ENCODE measurements around the gene CLNS1A.
A peak's percentile ranks its signal among the peaks of the same experiment; 100 is the strongest.
"Not testable (repeated sequence)": the region's sequence is repeated elsewhere in the genome, so short reads cannot be mapped to it uniquely, and the experiment has no call there.

The CLNS1A gene

DNA sequence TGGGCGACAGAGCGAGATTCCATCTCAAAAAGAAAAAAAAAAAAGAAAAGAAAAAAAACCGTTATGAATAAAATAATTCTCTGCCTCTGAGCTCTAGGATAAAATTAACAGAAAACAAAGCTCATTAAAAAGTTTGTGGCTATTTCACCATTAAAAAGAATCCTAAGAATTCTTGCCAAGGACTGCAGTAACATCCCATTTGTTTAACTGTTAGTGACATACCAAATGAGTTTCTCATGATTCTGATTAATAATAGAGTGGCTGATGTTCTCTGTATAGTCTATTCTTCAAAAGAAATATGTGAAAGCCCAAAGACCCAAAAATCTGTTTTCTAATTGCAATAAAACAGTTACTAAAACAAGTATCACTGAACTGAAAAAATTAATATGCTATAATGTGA lies 19.7 kb downstream of the CLNS1A start:
- no peak for DNase-seq

DNA sequence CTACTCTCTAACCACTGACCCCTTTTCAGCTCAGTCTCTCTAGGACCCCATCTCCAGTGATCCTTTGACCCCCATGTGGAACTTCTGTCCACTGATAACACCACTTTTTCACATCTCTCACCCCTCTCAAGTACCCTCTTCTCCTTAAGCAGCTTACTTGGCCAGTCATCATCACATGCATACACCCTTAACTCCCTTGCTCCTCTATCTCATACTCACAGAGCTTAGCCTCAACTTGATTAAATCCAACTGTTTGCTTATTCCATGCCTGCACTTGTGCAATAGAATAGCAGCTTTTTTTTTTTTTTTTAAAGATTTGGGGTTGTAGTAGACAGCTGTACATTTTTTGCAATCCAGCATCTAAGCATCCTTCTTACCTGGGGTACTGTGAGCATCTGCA lies 25.7 kb downstream of the CLNS1A start:
- no peak for DNase-seq

DNA sequence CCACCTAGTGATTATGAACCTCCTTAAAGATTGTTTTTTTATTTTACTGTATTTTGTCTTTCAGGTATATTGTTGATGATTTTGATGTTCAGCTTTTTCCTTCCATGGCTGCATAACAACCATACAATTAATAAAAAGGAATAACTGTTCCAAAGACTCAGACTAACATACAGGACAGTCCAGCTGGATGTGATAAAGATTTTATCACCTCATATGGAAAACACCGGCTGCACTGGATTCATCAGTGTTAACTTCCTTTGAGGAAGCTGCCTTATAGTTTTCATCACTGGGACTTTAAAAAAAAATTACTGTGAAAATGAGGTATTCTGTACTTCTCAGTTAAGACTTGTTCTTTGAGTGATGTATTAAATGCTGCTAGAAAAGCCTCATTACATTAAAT lies 28.4 kb downstream of the CLNS1A start:
- no peak for DNase-seq

DNA sequence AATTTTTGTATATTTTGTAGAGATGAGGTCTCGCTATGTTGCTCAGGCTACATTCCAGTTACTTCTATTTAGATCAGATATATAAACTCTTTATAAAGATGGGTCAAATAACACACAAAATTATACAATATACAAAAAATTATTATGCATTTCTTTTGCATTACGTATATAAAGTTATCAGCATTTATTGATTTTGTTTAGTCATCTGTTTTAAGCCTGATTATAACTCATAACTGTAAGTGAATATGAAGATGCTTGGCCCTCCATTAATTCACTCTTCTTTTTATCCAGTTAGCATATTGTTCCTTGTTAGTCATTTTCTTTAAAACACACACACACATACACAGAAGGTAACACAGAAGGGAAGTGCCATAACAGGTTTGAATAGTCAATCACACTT lies 33.3 kb downstream of the CLNS1A start:
- DNase-seq, result no peak

DNA sequence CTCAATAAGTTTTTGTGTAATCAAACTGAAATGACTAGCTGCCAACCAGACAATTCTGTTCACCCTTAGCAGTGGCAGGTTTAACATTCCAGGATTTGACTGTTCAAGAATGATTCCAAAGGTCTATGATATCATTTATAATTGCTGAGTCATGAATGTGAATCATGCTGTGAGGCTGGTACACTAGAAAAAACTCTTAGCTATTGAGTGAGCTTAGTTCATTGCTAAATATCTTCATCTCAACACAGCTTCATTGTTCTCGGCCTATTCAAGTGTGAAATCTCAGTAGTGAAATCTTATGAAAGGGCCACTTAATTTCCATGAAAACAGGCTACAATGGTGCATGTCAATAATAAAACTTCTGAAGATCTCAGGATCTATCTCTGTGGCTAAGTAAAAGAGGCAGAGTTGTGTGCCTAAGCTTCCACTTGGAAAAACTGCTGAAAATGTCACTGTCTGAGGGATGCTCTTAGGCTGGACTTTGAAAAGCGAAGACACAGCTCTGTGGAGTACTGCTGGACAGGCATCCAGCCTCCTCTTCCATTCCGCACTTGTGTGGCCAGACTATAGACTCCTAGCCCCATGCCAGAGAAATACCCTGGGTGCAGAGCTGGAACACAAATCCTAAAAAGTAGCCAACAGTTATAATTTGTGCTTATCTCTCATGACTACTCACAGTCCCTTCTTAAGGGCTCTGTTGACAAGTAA lies 35.1 kb downstream of the CLNS1A start:
- DNase-seq, result no peak

DNA sequence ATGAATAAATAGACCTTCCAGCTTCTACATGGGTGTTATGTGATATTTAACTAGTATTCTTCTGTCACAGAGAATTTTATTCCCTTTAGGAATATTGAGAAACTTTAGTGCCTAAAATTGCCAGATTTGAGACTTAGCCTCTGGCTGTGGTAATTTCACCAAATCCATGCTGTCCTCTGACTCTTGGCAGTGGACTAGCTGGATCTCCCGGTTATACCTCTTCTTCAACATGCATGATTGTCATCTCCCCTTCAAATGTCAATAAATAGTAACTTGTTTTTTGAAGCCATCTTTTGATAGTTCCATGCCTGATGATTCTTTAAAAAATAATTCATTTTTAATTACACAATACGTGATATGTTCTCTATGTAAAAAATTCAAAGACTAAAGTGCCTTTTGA lies 39.4 kb downstream of the CLNS1A start:
- no peak for DNase-seq

DNA sequence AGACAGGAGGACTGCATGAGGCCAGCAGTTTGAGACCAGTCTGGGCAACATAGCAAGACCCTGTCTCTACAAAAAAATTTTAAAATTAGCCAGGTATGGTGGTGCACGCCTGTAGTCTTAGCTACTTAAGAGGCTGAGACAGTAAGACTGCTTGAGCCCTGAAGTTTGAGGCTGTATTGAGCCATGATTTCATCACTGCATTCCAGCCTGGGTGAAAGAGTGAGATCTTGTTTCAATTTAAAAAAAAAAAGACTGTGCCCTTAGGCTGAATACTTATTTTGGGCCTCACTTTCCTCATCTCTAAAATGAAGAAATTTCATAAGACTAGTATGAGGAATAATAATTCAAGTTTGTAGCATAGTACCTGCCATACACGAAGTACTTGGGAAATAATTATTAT lies 41.0 kb downstream of the CLNS1A start:
- DNase-seq, result no peak

DNA sequence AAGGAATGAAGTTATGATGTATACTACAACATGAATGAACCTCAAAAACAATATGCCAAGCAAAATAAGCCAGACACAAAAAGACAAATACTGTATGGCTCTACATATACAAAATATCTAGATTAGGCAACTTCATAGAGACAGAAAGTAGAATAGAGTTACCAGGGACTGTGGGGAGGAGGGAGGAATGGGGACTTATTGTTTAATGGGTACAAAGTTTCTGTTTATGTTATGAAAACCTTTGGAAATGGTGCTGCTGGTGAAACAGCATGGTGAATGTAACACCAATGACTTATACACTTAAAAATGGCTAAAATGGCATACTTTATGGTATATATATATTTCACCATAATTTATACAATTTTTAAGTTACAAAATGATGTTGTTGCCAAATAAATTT lies 43.7 kb downstream of the CLNS1A start:
- no peak for DNase-seq

DNA sequence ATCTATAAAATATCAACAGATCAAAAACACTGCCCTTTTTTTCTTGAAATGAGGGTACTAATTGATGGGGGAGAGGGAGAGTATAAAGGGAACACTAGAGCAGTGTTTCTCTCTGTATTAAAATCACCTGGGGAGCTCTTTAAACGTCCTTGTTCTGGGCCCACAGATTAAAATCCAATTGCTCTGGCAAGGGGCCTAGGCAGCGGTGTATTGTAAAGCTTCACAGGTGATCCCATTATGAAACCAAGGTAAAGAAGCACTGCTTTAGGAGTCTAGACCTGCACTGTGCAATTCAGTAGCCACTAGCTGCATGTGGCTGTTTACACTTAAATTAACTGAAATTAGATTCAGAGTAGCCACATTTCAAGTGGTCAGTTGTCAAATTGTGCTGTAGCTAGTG lies 44.9 kb downstream of the CLNS1A start:
- DNase-seq, result no peak

DNA sequence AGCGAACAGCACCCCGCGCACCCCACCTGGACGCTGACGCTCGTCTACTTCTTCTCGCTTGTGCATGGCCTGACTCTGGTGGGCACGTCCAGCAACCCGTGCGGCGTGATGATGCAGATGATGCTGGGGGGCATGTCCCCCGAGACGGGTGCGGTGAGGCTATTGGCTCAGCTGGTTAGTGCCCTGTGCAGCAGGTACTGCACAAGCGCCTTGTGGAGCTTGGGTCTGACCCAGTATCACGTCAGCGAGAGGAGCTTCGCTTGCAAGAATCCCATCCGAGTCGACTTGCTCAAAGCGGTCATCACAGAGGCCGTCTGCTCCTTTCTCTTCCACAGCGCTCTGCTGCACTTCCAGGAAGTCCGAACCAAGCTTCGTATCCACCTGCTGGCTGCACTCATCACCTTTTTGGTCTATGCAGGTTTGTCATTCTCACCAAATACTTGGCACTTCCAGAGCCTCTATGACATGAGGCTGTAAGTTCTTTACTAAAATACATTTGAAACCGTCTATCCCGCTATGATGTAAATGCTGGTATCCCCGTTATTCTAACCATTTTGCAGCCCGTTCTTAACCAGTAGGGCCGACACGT lies 47.3 kb downstream of the CLNS1A start:
- no peak for DNase-seq

DNA sequence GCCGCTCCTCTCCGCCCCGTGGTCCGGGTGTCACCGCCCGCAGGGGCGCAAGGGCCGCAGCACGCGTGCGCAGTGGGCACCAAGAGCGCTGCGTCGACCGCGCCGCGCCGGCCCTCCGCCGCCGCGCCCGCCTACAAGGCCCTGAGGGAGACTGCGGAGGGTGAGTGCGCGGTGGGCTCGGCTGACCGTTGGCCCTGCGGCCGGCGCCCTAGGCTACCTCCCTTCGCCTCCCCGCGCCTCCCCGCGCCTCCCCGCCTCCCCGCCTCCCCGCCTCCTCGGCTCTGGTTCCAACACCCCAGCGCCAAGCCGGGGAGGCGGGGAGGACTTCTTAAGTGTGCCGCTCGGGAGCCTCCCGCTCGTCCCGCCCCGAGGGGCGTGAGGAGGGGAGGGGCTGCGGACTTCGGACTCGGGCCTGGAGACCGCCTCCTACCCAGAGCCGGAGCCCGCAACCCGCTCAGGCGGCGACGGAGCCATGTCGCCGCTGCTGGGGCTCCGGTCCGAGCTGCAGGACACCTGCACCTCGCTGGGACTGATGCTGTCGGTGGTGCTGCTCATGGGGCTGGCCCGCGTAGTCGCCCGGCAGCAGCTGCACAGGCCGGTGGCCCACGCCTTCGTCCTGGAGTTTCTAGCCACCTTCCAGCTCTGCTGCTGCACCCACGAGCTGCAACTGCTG lies 47.9 kb downstream of the CLNS1A start, which contains the start of gene AQP11:
Gene AQP11, plus strand, starts transcription at position 433 of the 673 bp plus-strand sequence. Its CDS starts 40 bp downstream, at position 473.
- DNase-seq, result peak; percentile 62

DNA sequence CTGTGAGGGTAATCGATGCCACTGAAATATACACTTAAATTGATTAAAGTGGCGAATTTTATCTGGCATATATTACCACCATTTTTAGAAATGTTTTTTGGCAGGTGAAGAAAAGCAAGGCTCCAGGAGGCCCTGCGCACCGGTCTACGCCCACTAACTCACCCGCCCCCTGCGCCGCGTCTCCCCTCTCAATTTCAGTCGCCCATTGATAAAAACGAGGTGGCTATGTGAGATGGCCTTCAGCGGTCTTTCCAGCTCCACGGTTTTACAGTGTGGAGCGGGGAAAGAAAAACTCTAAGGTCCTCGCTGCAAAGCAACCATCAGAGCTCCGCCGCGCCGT lies 48.4 kb downstream of the CLNS1A start:
- DNase-seq, result no peak

DNA sequence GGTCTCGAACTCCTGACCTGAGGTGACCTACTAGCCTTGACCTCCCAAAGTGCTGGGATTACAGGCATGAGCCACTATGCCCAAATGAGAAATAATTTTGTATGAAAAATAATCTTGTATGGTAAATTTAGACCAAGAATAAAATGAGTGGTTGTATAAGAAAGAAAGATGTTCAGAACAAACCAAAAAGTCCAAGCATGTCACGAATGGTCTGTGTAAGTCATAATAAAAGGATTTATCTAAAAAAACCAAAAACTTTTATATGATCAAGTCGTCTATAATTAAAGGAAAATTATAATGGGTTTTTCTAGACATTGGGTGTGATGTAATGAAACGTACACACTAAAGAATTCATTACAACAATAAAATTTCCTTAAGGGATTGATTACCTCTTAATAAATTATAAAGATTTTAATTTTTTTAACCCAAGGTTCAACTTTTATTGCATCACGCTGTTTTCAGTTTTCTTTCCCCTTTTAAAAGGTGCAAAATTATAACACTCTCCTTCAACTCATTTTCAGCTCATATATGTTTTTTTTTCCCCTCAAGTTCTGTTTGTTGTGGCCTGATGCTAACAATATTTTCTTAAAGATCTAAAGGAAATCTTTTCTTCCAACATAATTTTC lies 56.8 kb downstream of the CLNS1A start:
- DNase-seq, result no peak

DNA sequence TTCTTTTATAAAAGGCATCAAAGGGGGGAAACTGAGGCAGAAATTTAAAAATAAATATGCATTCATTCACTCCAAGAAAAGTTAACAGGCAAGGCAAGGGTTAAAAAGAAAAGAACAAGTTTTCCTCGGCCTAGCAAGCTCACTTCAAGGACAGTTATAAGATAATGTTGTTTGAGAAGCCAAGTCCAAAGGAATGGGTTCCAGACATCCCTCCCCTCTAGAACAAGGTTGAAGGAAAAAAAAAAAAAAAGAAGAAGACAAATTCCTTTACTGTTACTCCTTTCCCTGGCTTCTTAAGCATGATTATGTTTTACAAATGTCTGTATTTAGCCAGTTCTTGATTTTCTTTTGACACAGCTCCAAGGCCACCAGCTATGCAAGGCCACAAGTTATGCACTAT lies 62.2 kb downstream of the CLNS1A start:
- not testable (repeated sequence) for DNase-seq

DNA sequence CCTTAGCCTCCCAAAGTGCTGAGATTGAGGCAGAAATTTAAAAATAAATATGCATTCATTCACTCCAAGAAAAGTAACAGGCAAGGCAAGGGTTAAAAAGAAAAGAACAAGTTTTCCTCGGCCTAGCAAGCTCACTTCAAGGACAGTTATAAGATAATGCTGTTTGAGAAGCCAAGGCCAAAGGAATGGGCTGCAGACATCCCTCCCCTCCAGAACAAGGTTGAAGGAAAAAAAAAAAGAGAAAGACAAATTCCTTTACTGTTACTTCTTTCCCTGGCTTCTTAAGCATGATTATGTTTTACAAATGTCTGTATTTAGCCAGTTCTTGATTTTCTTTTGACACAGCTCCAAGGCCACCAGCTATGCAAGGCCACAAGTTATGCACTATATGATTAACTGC lies 66.7 kb downstream of the CLNS1A start:
- not testable (repeated sequence) for DNase-seq

DNA sequence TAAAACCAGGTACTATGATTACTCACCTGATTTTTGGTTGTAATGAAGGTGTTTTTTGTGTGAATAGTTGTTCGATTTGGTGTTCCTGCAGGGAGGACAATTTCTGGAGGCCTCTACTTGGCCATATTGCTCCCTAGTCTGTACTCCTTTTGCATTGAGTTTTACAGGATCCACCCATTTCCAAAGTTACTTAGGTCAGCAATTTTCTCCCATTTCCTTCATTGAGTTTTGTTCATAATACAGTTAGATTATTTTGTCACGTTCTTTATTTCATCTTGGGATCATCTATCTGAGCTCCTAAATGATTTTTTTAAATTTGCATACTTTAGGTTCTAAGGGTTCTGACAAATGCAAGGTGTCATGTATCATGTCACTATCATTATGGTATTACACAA lies 67.9 kb downstream of the CLNS1A start:
- DNase-seq, result no peak

DNA sequence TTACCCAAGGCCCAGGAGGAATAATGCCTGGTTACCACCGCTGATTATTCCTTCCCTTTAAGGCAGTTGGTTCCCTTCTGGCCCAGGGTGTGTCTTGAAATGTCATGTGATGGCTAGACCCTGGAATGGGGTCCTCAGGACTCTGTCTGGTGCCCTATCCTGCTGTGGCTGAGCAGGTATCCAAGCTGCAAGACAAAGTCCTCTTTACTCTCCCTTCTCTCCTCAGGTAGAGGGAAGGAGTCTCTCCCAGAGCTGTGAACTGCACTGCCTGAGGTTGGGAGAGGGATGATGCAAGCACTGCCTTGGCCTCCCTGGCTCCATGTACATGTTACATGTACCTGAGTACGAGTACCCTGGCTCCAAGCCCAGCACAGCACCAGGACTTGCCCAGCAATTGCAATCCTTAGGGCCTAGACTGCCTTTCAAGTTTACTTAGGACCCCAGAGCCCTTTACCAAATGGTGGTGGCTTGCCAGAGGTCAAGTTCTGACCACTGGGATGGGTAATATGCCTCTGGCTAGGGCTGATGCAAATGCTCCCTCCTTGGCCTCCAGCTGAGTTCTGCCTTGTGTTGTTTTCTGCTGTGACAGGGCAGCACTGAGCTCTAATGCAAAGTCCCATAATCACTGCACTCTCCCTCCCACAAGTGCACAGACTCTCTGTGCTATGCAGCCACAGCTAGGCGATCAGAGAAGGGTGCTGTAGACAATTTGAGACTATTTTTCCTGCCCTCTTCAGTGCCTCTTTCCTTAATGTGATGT lies 68.5 kb downstream of the CLNS1A start:
- DNase-seq, result no peak

DNA sequence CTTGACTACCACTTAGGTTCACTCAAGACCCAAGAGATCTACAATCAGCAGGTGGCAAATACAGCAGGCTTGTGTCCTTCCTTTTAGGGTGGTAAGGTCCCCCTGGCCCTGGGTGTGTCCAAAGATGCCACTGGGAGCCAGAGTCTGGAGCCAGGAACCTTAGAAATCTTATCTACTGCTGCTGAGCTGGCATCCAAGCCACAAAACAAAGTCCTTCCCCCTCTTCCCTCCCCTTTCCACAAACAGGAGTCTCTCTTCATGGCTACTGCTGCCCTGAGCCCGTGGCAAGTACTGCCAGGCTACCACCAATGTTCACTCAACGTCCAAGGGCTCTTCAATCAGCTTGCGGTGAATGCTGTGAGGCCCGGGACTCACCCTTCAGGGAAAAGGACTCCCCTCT lies 69.3 kb downstream of the CLNS1A start:
- no peak for DNase-seq
